Fibroblast of lung (primary cell): ENCODE measurements around the gene MPZ. TPM values are rescaled to one million over a fixed set of nuclear protein-coding genes. Genes with fewer than 3 reads are reported as not detected.

ENCODE experiments used
- DNase-seq, 2 donors: peaks; one replicate each; pipeline versions ENCODE4 v3.0.0 to v3.0.0-alpha.2; 2010; ENCODE audit warnings: low read depth in 2 of 2
- H2AFZ ChIP-seq: 2 replicates; pipeline ENCODE4 v1.5.1; 2012; ENCODE audit warnings: low read length, control low read depth, inconsistent platforms
- H3K27ac ChIP-seq: 2 replicates; pipeline ENCODE4 v1.5.1; 2011; ENCODE audit warnings: low read length, control low read depth; ENCODE audit not compliant: insufficient read depth
- H3K27me3 ChIP-seq: 2 replicates; pipeline ENCODE4 v1.5.1; 2011; ENCODE audit warnings: mild to moderate bottlenecking, low read length; ENCODE audit not compliant: control insufficient read depth, insufficient read depth
- H3K36me3 ChIP-seq: 2 replicates; pipeline ENCODE4 v1.5.1; 2011; ENCODE audit warnings: low read length; ENCODE audit not compliant: control insufficient read depth, insufficient read depth
- H3K4me1 ChIP-seq: 2 replicates; pipeline ENCODE4 v1.5.1; 2011; ENCODE audit warnings: low read length; ENCODE audit not compliant: control insufficient read depth, insufficient read depth; ENCODE audit errors: extremely low read depth
- H3K4me2 ChIP-seq: 2 replicates; pipeline ENCODE4 v1.5.1; 2011; ENCODE audit warnings: low read length, control low read depth; ENCODE audit not compliant: insufficient read depth; ENCODE audit errors: extremely low read depth
- H3K4me3 ChIP-seq, 4 experiments: fragments of 200-600 bp in 1 of 4; sonication (generic) in 1 of 4; replicated peaks in 1 of 4; 2 replicates each; pipeline ENCODE4 v1.5.1; 2011 to 2016; ENCODE audit warnings: low read length in 4 of 4, low read depth in 3 of 4, mild to moderate bottlenecking in 3 of 4, control low read depth in 2 of 4, inconsistent platforms in 1 of 4, mixed read lengths in 1 of 4; ENCODE audit not compliant: insufficient read depth in 1 of 4; ENCODE audit errors: control extremely low read depth in 1 of 4
- H3K79me2 ChIP-seq: 2 replicates; pipeline ENCODE4 v1.5.1; 2012; ENCODE audit warnings: mild to moderate bottlenecking, low read length, inconsistent platforms; ENCODE audit not compliant: control insufficient read depth, insufficient read depth
- H3K9ac ChIP-seq: 2 replicates; pipeline ENCODE4 v1.5.1; 2011; ENCODE audit warnings: mild to moderate bottlenecking, low read length, control low read depth; ENCODE audit not compliant: insufficient read depth
- H3K9me3 ChIP-seq: 2 replicates; pipeline ENCODE4 v1.5.1; 2012; ENCODE audit warnings: low read depth, low read length; ENCODE audit not compliant: control insufficient read depth, insufficient read depth
- H4K20me1 ChIP-seq: 2 replicates; pipeline ENCODE4 v1.5.1; 2011; ENCODE audit warnings: low read length; ENCODE audit not compliant: control insufficient read depth, insufficient read depth; ENCODE audit errors: extremely low read depth
- CTCF ChIP-seq, 2 donors: IDR thresholded peaks in 1 of 2; conservative IDR thresholded peaks in 1 of 2; 1 replicate in 1 of 2; 2 replicates in 1 of 2; pipeline ENCODE4 v1.5.1; 2011 to 2012; ENCODE audit warnings: low read length in 2 of 2, control low read depth in 1 of 2, inconsistent platforms in 1 of 2, low read depth in 1 of 2, mild to moderate bottlenecking in 1 of 2
- EZH2 ChIP-seq: IDR thresholded peaks from 2 replicates; pipeline ENCODE4 v1.5.1; 2012; ENCODE audit warnings: low read length, control low read depth, mild to moderate bottlenecking; ENCODE audit errors: missing control alignments
- polyA plus RNA-seq, 2 donors: library from polyadenylated mRNA; depleted of rRNA in 1 of 2; stranded (reverse) in 1 of 2; unstranded in 1 of 2; fragments of >200 nt; gene quantifications; 2 replicates each; pipeline ENCODE4 v1.2.1, GENCODE V29; 2011 to 2012; ENCODE audit warnings: missing spikeins in 1 of 2
- total RNA-seq: library from RNA; depleted of rRNA; stranded (reverse); fragments of >200 nt; gene quantifications from 2 replicates; pipeline ENCODE4 v1.2.1, GENCODE V29; 2014

MPZ gene
- total and polyA plus RNA-seq, 2 donors (not counting 1 experiment from before 2014, with no cell fraction given) = 0.99 to 1.9 TPM

DNA sequence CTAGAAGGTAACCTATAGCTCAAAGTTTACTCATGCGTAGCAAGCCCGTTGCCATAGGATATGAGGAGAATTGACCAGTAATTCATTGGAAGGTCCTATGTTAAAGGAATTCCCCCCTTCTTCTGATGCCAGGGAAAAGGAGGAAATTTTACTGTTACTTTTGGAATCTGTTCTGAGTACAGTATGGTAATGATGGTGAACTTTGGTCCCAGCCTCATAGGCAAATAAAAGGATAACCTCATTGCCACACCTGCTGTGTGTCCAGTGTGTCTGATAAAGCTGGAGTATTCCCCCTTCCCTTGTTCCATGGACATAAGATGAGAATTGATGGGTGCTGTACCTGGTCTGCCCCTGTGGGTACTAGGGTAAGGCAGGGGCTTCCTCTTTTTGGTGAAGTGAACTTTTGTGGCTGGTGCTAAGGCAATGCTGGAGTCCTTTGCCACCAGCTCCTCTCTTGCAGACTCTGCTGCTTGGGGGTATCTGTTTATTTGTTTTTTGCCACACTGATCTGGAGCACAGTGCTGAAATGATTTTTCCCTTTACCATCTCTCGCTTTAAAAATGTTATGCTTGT lies 22.2 kb downstream of the MPZ start:
- Histone ChIP-seq H3K4me2 (no peak overlapping the region), H3K27ac (no peak overlapping the region), H3K9ac (no peak overlapping the region), H3K27me3 (peaks cover 2% of the 10 kb centered on the region), H3K36me3 (no peaks in the 10 kb centered on the region), H4K20me1 (no peaks in the 10 kb centered on the region), H2AFZ (no peak overlapping the region), H3K4me1 (no peaks in the 10 kb centered on the region), H3K79me2 (no peaks in the 10 kb centered on the region), H3K4me3 (no peak overlapping the region), H3K9me3 (no peaks in the 10 kb centered on the region)
- DNase-seq = no peak
- no peak for TF ChIP-seq CTCF (conservative IDR thresholded peaks at IDR 0.05 in 1 of 2, IDR thresholded peaks at IDR 0.05 in 1 of 2; ENCODE audit: low read depth in 1 of 2, low read length in 2 of 2)
- no peak for TF ChIP-seq EZH2

DNA sequence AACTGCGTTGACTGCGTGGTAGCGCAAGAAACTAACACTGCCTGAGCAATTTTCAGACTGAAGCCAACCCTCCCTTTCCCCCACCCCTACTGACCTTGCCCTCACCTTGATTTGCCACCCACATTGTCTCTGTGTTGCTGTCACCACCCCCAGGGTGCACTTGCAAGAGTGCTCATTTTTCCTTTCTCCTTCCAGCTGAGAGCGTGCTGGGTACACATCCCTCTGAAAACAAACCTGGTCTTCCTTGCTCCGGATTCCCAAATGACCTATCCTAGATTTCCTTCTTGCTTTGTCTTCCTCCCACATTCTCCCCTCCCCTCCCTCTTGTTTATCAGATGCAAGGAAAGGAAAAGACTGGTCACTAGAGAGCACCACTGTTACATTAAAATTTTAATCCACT lies 24.2 kb downstream of the MPZ start:
- H3K4me2 ChIP-seq = no peak overlapping the region
- no peaks in the 10 kb centered on the region for H4K20me1 ChIP-seq
- H3K79me2 ChIP-seq = no peaks in the 10 kb centered on the region
- H3K9ac ChIP-seq = no peak overlapping the region
- no peaks in the 10 kb centered on the region for H3K9me3 ChIP-seq
- no peaks in the 10 kb centered on the region for H3K4me1 ChIP-seq
- no peaks in the 10 kb centered on the region for H3K36me3 ChIP-seq
- no peak overlapping the region for H2AFZ ChIP-seq
- no peak overlapping the region for H3K4me3 ChIP-seq
- peaks cover 2% of the 10 kb centered on the region for H3K27me3 ChIP-seq
- no peak overlapping the region for H3K27ac ChIP-seq
- no peak for DNase-seq
- TF ChIP-seq CTCF (conservative IDR thresholded peaks at IDR 0.05 in 1 of 2, IDR thresholded peaks at IDR 0.05 in 1 of 2; ENCODE audit: low read depth in 1 of 2, low read length in 2 of 2) (no peak), EZH2 (no peak)

- Histone ChIP-seq H4K20me1 (no peaks in the 10 kb centered on the region), H2AFZ (no peak overlapping the region), H3K4me2 (no peak overlapping the region), H3K9ac (no peak overlapping the region), H3K4me3 (no peak overlapping the region), H3K4me1 (no peaks in the 10 kb centered on the region), H3K36me3 (no peaks in the 10 kb centered on the region), H3K9me3 (no peaks in the 10 kb centered on the region), H3K27ac (no peak overlapping the region), H3K27me3 (peaks cover 2% of the 10 kb centered on the region), H3K79me2 (no peaks in the 10 kb centered on the region)
- no peak for DNase-seq
- TF ChIP-seq CTCF (conservative IDR thresholded peaks at IDR 0.05 in 1 of 2, IDR thresholded peaks at IDR 0.05 in 1 of 2; ENCODE audit: low read depth in 1 of 2, low read length in 2 of 2) (no peak), EZH2 (no peak)
These were observed 24.7 kb downstream of the MPZ start for GRCh38 chr1:161285113-161285512.
